ENCODE measurements around the gene UGT8. TPM values are rescaled to one million over a fixed set of nuclear protein-coding genes. Genes with fewer than 3 reads are reported as not detected.

The UGT8 gene
- total RNA-seq, 2 donors from 2014 or later: not detected

- H3K36me3 Mint-ChIP-seq: no peaks in the 10 kb centered on the region
- no peaks in the 10 kb centered on the region for H3K9me3 Mint-ChIP-seq
- H3K4me3 Mint-ChIP-seq: no peak overlapping the region
- H3K27ac Mint-ChIP-seq: no peak overlapping the region
- no peak for DNase-seq (ENCODE audit: low spot score)
- H3K4me1 Mint-ChIP-seq (ENCODE audit: low read depth in 2 of 2): no peaks in the 10 kb centered on the region
- H3K27me3 Mint-ChIP-seq: peaks cover 8 to 16% of the 10 kb centered on the region in 2 donors
- ATAC-seq: no peak
These were observed 85.9 kb downstream of the UGT8 start for GRCh38 chr4:114684462-114684861.

GRCh38 chr4:114688059-114688458 lies 89.5 kb downstream of the UGT8 start:
- Mint-ChIP-seq H3K27ac (no peak overlapping the region), H3K9me3 (no peaks in the 10 kb centered on the region), H3K36me3 (no peaks in the 10 kb centered on the region), H3K4me3 (no peak overlapping the region), H3K27me3 (peaks cover 8 to 16% of the 10 kb centered on the region in 2 donors), H3K4me1 (ENCODE audit: low read depth in 2 of 2) (no peaks in the 10 kb centered on the region)
- no peak for ATAC-seq
- DNase-seq (ENCODE audit: low spot score): no peak

- Mint-ChIP-seq H3K27ac (no peak overlapping the region), H3K27me3 (peaks cover 10 to 16% of the 10 kb centered on the region in 2 donors), H3K36me3 (no peaks in the 10 kb centered on the region), H3K4me3 (no peak overlapping the region), H3K9me3 (no peaks in the 10 kb centered on the region), H3K4me1 (ENCODE audit: low read depth in 2 of 2) (no peaks in the 10 kb centered on the region)
- DNase-seq (ENCODE audit: low spot score) (no peak), ATAC-seq (no peak)
These were observed 92.0 kb downstream of the UGT8 start for GRCh38 chr4:114690571-114690970.

GRCh38 chr4:114691865-114692264 lies 93.3 kb downstream of the UGT8 start:
- no peaks in the 10 kb centered on the region for H3K4me1 Mint-ChIP-seq (ENCODE audit: low read depth in 2 of 2)
- ATAC-seq: no peak

GRCh38 chr4:114692958-114693357 lies 94.4 kb downstream of the UGT8 start:
- no peaks in the 10 kb centered on the region for H3K9me3 Mint-ChIP-seq
- no peaks in the 10 kb centered on the region for H3K4me1 Mint-ChIP-seq (ENCODE audit: low read depth in 2 of 2)
- no peak for ATAC-seq
- no peak overlapping the region for H3K27ac Mint-ChIP-seq
- no peak for DNase-seq (ENCODE audit: low spot score)
- no peaks in the 10 kb centered on the region for H3K36me3 Mint-ChIP-seq
- peaks cover 8 to 13% of the 10 kb centered on the region in 2 donors for H3K27me3 Mint-ChIP-seq
- H3K4me3 Mint-ChIP-seq: no peak overlapping the region

More at GRCh38 chr4:114691865-114692264, 93.3 kb downstream of the UGT8 start:
- no peaks in the 10 kb centered on the region for H3K36me3 Mint-ChIP-seq
- H3K27ac Mint-ChIP-seq: no peak overlapping the region
- DNase-seq (ENCODE audit: low spot score): no peak
- no peak overlapping the region for H3K4me3 Mint-ChIP-seq
- peaks cover 10 to 16% of the 10 kb centered on the region in 2 donors for H3K27me3 Mint-ChIP-seq
- H3K9me3 Mint-ChIP-seq: no peaks in the 10 kb centered on the region

- DNase-seq (ENCODE audit: low spot score) (no peak), ATAC-seq (no peak)
- H3K9me3 Mint-ChIP-seq: no peaks in the 10 kb centered on the region
- H3K4me1 Mint-ChIP-seq (ENCODE audit: low read depth in 2 of 2): no peaks in the 10 kb centered on the region
- peaks cover 0 to 2% of the 10 kb centered on the region in 2 donors for H3K27me3 Mint-ChIP-seq
- H3K36me3 Mint-ChIP-seq: no peaks in the 10 kb centered on the region
- H3K27ac Mint-ChIP-seq: no peak overlapping the region
- no peak overlapping the region for H3K4me3 Mint-ChIP-seq
These were observed 96.2 kb downstream of the UGT8 start for GRCh38 chr4:114694770-114695169.

GRCh38 chr4:114698231-114698630 lies 99.6 kb downstream of the UGT8 start:
- Mint-ChIP-seq H3K27me3 (peaks cover 2 to 6% of the 10 kb centered on the region in 2 donors), H3K4me3 (no peak overlapping the region), H3K4me1 (ENCODE audit: low read depth in 2 of 2) (no peaks in the 10 kb centered on the region), H3K36me3 (no peaks in the 10 kb centered on the region), H3K27ac (no peak overlapping the region), H3K9me3 (no peaks in the 10 kb centered on the region)
- ATAC-seq (no peak), DNase-seq (ENCODE audit: low spot score) (no peak)

- peaks cover 0 to 6% of the 10 kb centered on the region in 2 donors for H3K27me3 Mint-ChIP-seq
- H3K9me3 Mint-ChIP-seq: no peaks in the 10 kb centered on the region
These were observed 102.9 kb downstream of the UGT8 start for GRCh38 chr4:114701491-114701890.

GRCh38 chr4:114717432-114717831 lies 118.8 kb downstream of the UGT8 start:
- Mint-ChIP-seq H3K9me3 (peaks cover 8% of the 10 kb centered on the region), H3K4me1 (ENCODE audit: low read depth in 2 of 2) (no peaks in the 10 kb centered on the region), H3K4me3 (no peak overlapping the region), H3K27me3 (peaks cover 0 to 16% of the 10 kb centered on the region in 2 donors), H3K36me3 (no peaks in the 10 kb centered on the region), H3K27ac (no peak overlapping the region)
- ATAC-seq: no peak
- DNase-seq (ENCODE audit: low spot score): no peak

More at GRCh38 chr4:114701491-114701890, 102.9 kb downstream of the UGT8 start:
- DNase-seq (ENCODE audit: low spot score) (no peak), ATAC-seq (no peak)
- Mint-ChIP-seq H3K36me3 (no peaks in the 10 kb centered on the region), H3K4me3 (no peak overlapping the region), H3K4me1 (ENCODE audit: low read depth in 2 of 2) (no peaks in the 10 kb centered on the region), H3K27ac (no peak overlapping the region)

GRCh38 chr4:114725066-114725465 lies 126.5 kb downstream of the UGT8 start:
- H3K4me3 Mint-ChIP-seq: no peak overlapping the region
- H3K9me3 Mint-ChIP-seq: no peaks in the 10 kb centered on the region
- no peak for DNase-seq (ENCODE audit: low spot score)
- no peak overlapping the region for H3K27ac Mint-ChIP-seq
- no peaks in the 10 kb centered on the region for H3K36me3 Mint-ChIP-seq
- H3K4me1 Mint-ChIP-seq (ENCODE audit: low read depth in 2 of 2): no peaks in the 10 kb centered on the region
- no peaks in the 10 kb centered on the region for H3K27me3 Mint-ChIP-seq
- no peak for ATAC-seq

- H3K9me3 Mint-ChIP-seq: no peaks in the 10 kb centered on the region
- no peaks in the 10 kb centered on the region for H3K27me3 Mint-ChIP-seq
- H3K36me3 Mint-ChIP-seq: no peaks in the 10 kb centered on the region
- ATAC-seq (no peak), DNase-seq (ENCODE audit: low spot score) (no peak)
- no peaks in the 10 kb centered on the region for H3K4me1 Mint-ChIP-seq (ENCODE audit: low read depth in 2 of 2)
- H3K27ac Mint-ChIP-seq: no peak overlapping the region
- H3K4me3 Mint-ChIP-seq: no peak overlapping the region
These were observed 128.9 kb downstream of the UGT8 start for GRCh38 chr4:114727461-114727860.

Measured in natural killer cell treated with Interleukin-12 subunit alpha and Interleukin-12 subunit beta and Interleukin-15 and Interleukin-18, amount 100 ng/mL, for 72 hours (primary cell).